HG02981 (cell line): ENCODE data around the gene ART5.

Experiments used
- ATAC-seq: cut with Tn5 transposase; IDR thresholded peaks from one replicate; pipeline ENCODE4 v1.9.1; 2021; ENCODE audit warnings: mild to moderate bottlenecking, moderate library complexity; ENCODE audit not compliant: unreplicated experiment

ART5 gene

DNA sequence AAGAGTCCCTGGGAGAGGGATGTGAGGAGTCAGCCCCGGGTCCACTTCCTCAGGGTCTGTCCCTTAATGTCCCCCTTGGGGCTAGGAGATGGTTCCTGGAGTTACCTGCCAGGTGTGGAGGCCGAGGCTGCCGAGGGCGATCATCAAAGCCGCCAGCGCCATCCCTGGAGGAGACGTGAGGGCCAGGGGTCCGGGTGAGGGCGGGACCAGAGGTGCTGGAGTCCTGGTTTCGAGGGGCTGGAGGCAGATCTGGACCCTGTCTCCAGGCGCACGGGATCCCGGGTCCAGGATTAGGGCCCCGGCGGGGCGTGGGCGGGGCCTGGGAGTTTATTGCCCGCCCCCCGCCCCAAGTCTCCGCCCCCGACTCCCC lies at the start of gene ART5:
Gene ART5, minus strand, starts transcription at position 292 of the 370 bp plus-strand sequence. Its CDS starts 130 bp downstream, at position 162.
- ATAC-seq, result no peak

DNA sequence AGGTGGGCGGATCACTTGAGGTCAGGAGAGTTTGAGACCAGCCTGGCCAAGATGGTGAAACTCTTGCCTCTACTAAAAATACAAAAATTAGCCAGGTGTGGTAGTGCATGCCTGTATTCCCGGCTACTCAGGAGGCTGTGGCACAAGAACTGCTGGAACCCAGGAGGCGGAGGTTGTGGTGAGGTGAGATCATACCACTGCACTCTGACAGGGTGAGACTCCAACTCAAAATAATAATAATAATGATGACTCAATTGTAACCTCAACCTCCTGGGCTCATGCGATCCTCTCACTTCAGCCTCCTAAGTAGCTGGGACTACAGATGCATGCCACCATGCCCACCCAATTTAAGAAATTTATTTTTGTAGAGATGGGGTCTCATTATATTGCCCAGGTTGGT lies 45.0 kb upstream of the ART5 start:
- no peak for ATAC-seq

DNA sequence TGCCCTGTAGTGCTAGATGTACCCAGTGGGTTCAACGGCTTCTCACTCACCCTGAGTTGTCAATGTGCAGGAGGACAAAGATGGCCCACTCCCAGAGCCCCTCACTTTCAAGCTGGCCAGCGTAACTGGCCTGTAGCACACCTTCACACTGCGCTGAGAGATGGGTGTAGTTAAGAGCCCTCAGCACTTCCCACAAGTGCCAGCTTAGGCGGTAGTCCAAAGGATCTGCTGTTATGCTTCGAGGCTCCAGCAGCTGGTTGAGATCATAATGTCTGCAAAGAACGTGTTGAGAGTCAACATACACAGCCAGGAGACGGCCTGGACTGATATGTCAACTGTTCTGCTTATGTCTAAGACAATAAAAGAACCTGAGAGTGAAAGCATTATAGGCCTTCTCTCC lies 44.1 kb upstream of the ART5 start:
- no peak for ATAC-seq

GRCh38 chr11:3684819-3685172 lies 43.0 kb upstream of the ART5 start:
- ATAC-seq, result no peak

- ATAC-seq, result no peak
Observed at GRCh38 chr11:3684129-3684818, 42.5 kb upstream of the ART5 start.

GRCh38 chr11:3683039-3683438 lies 41.2 kb upstream of the ART5 start:
- no peak for ATAC-seq

DNA sequence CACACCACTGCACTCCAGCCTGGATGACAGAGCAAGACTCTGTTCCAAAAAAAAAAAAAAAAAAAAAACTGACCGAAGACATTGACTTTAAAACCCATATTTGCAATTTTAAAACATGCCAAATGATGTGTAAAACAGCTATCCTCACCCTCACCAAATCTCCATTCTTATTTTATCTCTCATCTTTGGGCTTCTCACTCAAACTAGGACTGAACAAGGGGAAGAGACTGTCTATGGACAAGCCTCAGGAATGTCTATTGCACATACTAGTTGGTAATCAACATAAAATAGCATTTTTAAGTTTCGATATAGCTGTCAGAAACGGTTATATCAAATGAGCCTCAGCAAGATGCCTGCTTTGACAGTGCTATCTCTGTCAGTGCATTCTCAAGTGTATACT lies 37.3 kb upstream of the ART5 start:
- no peak for ATAC-seq

DNA sequence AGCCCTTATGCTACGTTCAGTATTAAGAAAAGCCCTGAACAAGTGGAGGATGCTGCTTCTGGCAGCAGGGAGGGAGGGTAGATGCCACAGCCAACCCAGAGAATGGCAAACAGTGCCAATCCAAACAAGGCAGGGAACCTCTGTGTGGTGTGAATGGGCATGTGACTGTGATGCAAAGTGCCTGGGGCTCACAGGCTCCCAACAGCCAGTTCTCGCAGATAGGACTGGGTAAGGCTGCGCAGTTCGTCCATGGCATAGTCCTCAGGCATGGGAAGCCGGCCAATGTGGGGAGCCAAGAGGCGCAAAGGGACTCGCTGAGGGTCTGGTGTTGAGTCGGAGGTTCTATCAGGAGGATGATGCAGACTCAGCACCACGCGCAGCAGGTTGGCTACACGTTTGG lies 34.2 kb upstream of the ART5 start:
- no peak for ATAC-seq

- ATAC-seq, result no peak
Observed at GRCh38 chr11:3674189-3674588, 32.4 kb upstream of the ART5 start.

DNA sequence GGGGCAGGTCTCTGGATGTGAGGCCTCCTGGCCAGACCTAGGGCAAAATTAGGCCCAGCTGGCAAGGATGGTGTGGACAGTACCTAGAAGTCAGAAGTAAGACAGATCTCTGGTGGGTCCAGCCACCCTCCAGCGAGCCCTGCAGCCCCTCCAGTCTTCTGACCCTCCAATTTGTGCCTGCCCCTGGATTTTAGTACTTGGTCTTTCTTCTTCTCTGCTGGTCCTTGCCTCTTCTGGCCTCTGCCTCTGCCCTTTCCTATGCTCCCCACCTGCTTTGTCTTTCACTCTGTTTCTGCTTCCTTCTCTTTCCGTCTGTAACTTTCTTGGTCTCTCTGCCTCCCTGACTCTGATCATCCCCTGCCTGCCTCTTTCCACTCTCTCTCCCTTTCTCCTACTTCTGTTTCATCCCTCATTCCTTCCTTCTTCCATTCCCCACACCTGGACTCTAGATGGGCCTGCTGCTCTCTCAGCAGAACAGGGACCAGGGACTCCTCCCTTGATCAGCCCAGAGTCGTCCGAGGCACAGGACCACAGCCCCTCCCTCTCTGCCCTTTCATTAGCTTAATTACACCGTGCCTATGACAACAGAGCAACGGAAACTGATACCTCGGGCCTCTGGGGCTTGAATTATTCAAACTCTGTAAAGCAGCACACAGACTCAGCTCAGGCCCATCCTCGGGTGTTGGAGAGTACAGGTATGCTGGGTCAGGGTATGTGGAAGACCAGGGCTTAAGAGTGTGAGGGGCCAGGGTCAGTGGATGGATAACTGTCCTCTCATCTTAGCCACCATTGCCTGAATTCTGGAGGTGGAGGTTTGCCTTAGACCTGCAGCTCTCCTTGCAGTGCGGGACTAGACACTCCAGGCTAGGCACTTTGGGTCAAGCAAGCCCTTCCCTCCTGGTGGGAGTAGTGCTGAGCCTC lies 29.8 kb upstream of the ART5 start, which contains the start of gene CHRNA10:
Gene CHRNA10, minus strand, starts transcription at position 51 of the 921 bp plus-strand sequence. CDS start 72 bp downstream, outside the sequence.
- no peak for ATAC-seq

GRCh38 chr11:3669742-3670183 lies 28.0 kb upstream of the ART5 start:
- no peak for ATAC-seq

DNA sequence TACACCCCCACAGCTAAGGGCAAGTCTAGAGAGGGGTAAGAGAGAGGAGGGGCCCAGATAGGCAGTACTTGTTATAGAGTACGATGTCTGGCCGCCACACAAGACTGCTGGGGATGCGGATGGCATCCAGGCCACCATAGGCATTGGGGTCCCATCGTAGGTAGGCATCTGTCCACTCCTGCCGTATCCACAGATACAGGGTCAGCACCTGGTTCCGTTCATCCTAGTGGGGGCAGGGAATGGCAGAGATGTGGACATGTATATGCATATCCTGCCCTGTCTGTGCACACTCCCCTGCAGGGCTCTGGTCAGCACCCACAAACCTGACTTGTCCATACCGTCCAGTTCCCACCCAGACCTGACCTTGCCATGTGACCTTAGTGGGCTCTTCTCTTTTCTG lies 27.3 kb upstream of the ART5 start:
- no peak for ATAC-seq

GRCh38 chr11:3667149-3668035 lies 25.6 kb upstream of the ART5 start:
- no peak for ATAC-seq

GRCh38 chr11:3666023-3666530 lies 24.3 kb upstream of the ART5 start:
- ATAC-seq, result no peak

GRCh38 chr11:3665336-3666022 lies 23.7 kb upstream of the ART5 start:
- no peak for ATAC-seq

GRCh38 chr11:3664032-3664630 lies 22.3 kb upstream of the ART5 start:
- no peak for ATAC-seq

- no peak for ATAC-seq
Observed at GRCh38 chr11:3662856-3663255, 21.1 kb upstream of the ART5 start.

DNA sequence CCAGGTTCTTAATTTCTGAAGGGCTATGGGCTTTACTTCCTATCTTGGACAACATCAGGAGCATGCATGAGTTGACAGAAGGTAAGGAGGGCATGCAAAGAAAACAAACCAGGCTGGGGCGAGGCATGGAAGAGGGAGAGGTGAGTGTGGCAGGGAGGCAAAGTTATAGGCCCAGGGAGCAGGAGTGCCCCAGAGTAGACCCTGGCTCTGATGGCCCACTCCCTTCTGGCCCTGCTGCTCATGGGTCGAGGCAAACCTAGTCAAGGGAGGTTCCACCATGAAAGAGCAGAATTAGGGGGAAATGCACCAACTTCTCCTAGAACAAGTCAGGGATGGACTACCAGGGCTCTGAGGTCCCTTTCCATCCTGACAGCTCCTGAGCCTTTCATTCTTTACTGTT lies 19.2 kb upstream of the ART5 start:
- ATAC-seq, result no peak

GRCh38 chr11:3659595-3660515 lies 18.1 kb upstream of the ART5 start:
- ATAC-seq, result no peak
